Suppressor macrophage (primary cell): ENCODE data around the gene CYP2C19.
"Not testable (repeated sequence)": the region's sequence is repeated elsewhere in the genome, so short reads cannot be mapped to it uniquely, and the experiment has no call there.

Source experiments
- DNase-seq, 4 experiments: peaks; one replicate each; pipeline ENCODE4 v3.0.0-alpha.2; 2020 to 2022

Gene CYP2C19

DNA sequence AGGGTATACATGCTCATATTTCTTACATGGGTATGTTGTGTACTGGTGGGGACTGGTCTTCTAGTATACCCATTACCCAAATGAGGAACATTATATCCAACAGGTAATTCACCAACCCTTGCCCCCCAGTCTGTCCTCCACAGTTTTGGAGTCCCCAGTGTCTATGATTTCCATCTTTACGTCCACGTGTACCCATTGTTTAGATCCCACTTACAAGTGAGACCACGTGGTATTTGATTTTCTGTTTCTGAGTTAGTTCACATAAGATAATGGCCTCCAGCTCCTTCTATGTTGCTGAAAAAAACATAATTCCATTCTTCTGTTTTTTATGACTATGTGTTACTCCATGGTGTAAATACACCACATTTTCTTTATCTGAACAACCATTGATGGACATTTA lies 126.6 kb downstream of the CYP2C19 start:
- no peak for DNase-seq

DNA sequence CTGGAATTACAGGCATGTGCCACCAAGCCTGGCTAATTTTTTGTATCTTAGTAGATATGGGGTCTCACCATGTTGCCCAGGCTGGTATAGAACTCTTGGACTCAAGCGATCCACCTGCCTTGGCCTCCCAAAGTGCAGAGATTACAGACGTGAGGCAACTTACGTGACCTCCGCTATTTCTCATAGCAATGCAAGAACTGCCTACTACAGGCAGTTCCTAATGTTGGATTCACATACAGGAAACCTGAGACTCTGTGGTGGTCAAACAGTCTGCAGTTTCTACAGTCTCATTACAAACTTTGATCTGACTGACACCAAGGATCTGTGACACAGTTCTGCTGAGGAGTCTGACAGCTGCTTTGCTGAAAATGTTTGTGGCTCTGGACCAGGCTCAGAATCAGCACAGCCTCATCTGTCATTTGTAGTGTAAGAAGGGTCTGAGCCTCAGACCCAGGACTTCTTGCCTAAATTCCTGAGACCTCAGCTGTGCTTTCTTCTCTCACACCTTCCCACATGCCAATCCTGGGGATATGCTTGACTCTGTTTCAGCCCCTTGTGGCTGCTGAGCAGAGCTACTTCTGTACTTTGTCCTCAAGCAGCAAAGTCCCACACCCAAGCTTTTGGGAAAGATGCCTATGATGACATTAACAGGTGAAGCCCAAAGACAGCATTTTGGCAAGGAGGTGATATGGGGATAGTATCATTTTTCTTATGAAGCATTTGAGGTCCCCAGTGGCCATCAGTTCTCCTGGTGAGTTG lies 128.0 kb downstream of the CYP2C19 start:
- no peak for DNase-seq

- not testable (repeated sequence) for DNase-seq
These were observed 135.9 kb downstream of the CYP2C19 start for GRCh38 chr10:94898414-94898813.

GRCh38 chr10:94902080-94902479 lies 139.6 kb downstream of the CYP2C19 start:
- DNase-seq, result no peak

DNA sequence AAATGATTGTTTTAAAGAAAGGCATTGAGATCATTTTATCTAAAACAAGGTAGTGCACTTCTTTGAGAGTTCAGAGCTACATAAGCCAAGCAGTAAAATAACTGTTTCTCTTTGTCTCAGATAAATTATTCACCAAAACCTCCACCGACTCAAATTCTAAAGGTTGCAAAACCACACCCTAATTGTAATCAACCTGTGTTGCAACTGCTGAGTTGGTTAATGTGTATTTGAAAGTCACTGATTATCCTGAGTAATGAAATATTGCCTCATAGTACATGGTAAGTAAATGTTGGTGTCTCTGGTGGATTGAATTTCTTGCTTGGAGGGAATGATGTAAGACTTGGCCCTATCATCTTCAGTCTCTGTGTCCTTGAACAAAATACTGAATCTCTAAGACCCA lies 140.1 kb downstream of the CYP2C19 start:
- no peak for DNase-seq
